Small intestine (tissue), 16 donors: Measurements from ENCODE around the gene ZNF683. TPM values are rescaled to one million over a fixed set of nuclear protein-coding genes. Genes with fewer than 3 reads are reported as not detected.
"Not testable (repeated sequence)": the region's sequence is repeated elsewhere in the genome, so short reads cannot be mapped to it uniquely, and the experiment has no call there.

Source experiments
- DNase-seq, 2 donors: peaks; one replicate each; pipeline versions ENCODE4 v3.0.0 to v3.0.0-alpha.2; 2013
- FAIRE-seq: peaks from 2 replicates; lab custom pipeline; 2012; peaks lifted over from hg19 to GRCh38; lab: Jason Lieb, UNC
- H3K27ac ChIP-seq, 3 donors: one replicate each; pipeline ENCODE4 v1.5.1; 2013; ENCODE audit warnings: low read length in 2 of 3, mild to moderate bottlenecking in 2 of 3, control low read depth in 1 of 3, inconsistent platforms in 1 of 3, low read depth in 1 of 3, moderate library complexity in 1 of 3
- H3K27me3 ChIP-seq, 3 donors: one replicate each; pipeline ENCODE4 v1.6.1; 2013; ENCODE audit warnings: low read length in 3 of 3, inconsistent platforms in 1 of 3; ENCODE audit not compliant: control insufficient read depth in 3 of 3, insufficient read depth in 3 of 3
- H3K36me3 ChIP-seq, 3 donors: one replicate each; pipeline ENCODE4 v1.6.1; 2013; ENCODE audit warnings: low read length in 3 of 3, inconsistent platforms in 1 of 3, low read depth in 1 of 3, mild to moderate bottlenecking in 1 of 3, moderate library complexity in 1 of 3; ENCODE audit not compliant: control insufficient read depth in 3 of 3, insufficient read depth in 2 of 3
- H3K4me1 ChIP-seq, 3 donors: one replicate each; pipeline ENCODE4 v1.6.1; 2013; ENCODE audit warnings: low read length in 2 of 3, inconsistent platforms in 1 of 3, low read depth in 1 of 3, mild to moderate bottlenecking in 1 of 3, moderate library complexity in 1 of 3; ENCODE audit not compliant: control insufficient read depth in 3 of 3, insufficient read depth in 2 of 3
- H3K4me3 ChIP-seq, 3 donors: one replicate each; pipeline ENCODE4 v1.5.1; 2013; ENCODE audit warnings: low read length in 3 of 3, control low read depth in 1 of 3, inconsistent platforms in 1 of 3, low read depth in 1 of 3, mild to moderate bottlenecking in 1 of 3, moderate library complexity in 1 of 3
- H3K9me3 ChIP-seq, 2 donors: one replicate each; pipeline ENCODE4 v1.6.1; 2013; ENCODE audit warnings: low read depth in 1 of 2, low read length in 1 of 2; ENCODE audit not compliant: control insufficient read depth in 2 of 2, insufficient read depth in 1 of 2
- WGBS, 3 donors: extraction: QIAGEN DNeasy Blood & Tissue Kit; methylation state at CpG; one replicate each; pipeline ENCODE4 v1.1.7; 2013; 5-methylcytosine and 5-hydroxymethylcytosine counted together
- long read RNA-seq, 10 donors: transcript quantifications; one replicate each; lab custom pipeline, GENCODE V29; 2026
- polyA plus RNA-seq, 4 donors: library from polyadenylated mRNA; stranded (reverse) in 3 of 4; unstranded in 1 of 4; fragments of 200-250 nt in 3 of 4; fragments of 120-200 nt in 1 of 4; gene quantifications; one replicate each; pipeline versions ENCODE4 v1.2.1 to v1.2.3, GENCODE V29; 2013
- donor health status: healthy with polysubstance abuse.
- donor health status: control.
- donor health status: control.
- donor health status: Bipolar disorder and iron deficiency.
- donor health status: healthy.

Gene ZNF683
- polyA plus RNA-seq: under 1 TPM in 2 of 4 donors, not detected in 2; 0.07 to 0.13 TPM
- long read RNA-seq, donor 1: 0 reads
- long read RNA-seq, donor 2: 0 reads
- long read RNA-seq, donor 3: 0 reads
- long read RNA-seq, donor 4: 0 reads
- long read RNA-seq, donor 5: 0 reads
- long read RNA-seq, donor 6: 0 reads
- long read RNA-seq, donor 7: 0 reads
- long read RNA-seq, donor 8: 0 reads
- long read RNA-seq, donor 9: 0 reads
- long read RNA-seq, donor 10: 0 reads

- peak within 1 kb of the TSS in 1 of 3 donors; percentile 51 for H3K27ac ChIP-seq
- 73 to 76% (median 75%) methylated on average over 3 of the region's 3 CpGs for WGBS, 3 donors
These were observed at the start of gene ZNF683 for GRCh38 chr1:26372611-26373010. ZNF683 (minus strand) TSS chr1:26372750; CDS start chr1:26368571, 4,179 bp downstream.

GRCh38 chr1:26419494-26419893 is 46.9 kb upstream of the ZNF683 start:
- 22 to 65% (median 42%) methylated on average over 2 of the region's 2 CpGs for WGBS, 3 donors
- no peak for DNase-seq
- H3K27me3 ChIP-seq: peaks cover 0 to 31% (median 3%) of the 10 kb centered on the region in 3 donors
- H3K27ac ChIP-seq: no peak overlapping the region
- H3K4me1 ChIP-seq: no peaks in the 10 kb centered on the region
- H3K4me3 ChIP-seq: no peak overlapping the region
- FAIRE-seq: no peak
- H3K9me3 ChIP-seq: no peaks in the 10 kb centered on the region
- H3K36me3 ChIP-seq: no peaks in the 10 kb centered on the region

More at GRCh38 chr1:26372611-26373010, at the start of gene ZNF683:
- not testable (repeated sequence) for H3K4me3 ChIP-seq, FAIRE-seq, H3K4me1 ChIP-seq, DNase-seq, H3K36me3 ChIP-seq, H3K9me3 ChIP-seq
- H3K27me3 ChIP-seq: peaks cover 0 to 12% (median 0%) of the 10 kb centered on the region in 3 donors

DNA sequence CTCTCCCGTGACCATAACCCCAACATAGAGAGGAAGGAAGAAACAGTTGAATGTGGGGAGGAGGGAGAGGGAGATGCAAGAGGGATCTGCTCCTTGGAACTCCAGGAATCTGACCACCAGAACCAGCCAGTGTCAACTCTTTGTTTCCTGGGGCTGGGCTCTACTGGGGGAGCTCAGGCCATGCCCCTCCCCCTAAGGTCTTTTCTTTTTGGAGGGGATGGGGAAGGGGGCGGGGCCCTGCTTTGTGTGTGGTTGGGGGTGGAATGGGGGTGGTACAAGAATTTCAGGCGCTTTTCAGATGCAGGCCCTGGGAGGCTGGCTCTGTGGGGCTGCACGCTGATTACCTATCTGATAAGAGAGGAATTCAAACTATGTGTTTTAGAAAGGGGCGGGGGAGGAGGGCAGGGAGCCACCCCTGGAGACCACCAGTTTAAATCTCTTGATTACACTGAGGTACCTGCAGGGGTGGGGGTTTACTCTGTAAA is 46.4 kb upstream of the ZNF683 start:
- Histone ChIP-seq H3K27ac (no peak overlapping the region), H3K36me3 (no peaks in the 10 kb centered on the region), H3K4me1 (no peaks in the 10 kb centered on the region), H3K4me3 (no peak overlapping the region), H3K27me3 (peaks cover 0 to 37% (median 3%) of the 10 kb centered on the region in 3 donors), H3K9me3 (no peaks in the 10 kb centered on the region)
- no peak for DNase-seq
- FAIRE-seq: no peak
- WGBS, 3 donors: 35 to 46% (median 40%) methylated on average over 4 to 5 of the region's 5 CpGs

DNA sequence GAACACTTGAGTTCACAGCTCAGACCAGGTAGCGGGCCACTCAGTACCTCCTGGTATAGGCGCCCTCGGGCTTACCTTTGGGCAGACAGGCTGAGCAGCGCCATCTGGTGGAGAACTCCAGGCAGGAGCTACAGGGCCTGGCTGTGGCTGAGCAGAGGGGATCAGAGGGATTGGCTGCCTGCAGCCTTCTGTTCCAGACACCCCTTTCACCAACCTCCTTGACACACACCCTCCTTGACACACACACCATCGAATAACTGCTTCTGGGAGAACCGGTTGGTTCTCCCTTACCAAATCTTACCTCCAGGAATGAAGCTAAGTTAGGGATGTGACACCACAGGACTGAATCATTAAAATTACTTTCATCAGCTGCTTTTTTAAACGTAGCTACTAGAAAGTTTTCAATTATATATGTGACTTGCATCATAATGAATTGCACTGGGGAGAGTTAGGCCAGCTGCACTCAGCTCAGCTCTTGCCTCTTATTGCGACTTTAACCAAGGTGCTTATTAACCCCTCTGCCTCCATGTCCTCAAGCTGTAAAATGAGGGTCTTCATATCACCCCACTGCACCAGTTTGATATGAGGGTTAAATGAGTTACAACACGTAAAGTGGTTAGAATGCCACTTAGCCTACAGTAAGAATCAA is 44.7 kb upstream of the ZNF683 start:
- 20 to 24% (median 23%) methylated on average over 9 of the region's 9 CpGs for WGBS, 3 donors
- no peak for FAIRE-seq
- no peaks in the 10 kb centered on the region for H3K4me1 ChIP-seq
- no peak overlapping the region for H3K4me3 ChIP-seq
- H3K36me3 ChIP-seq: no peaks in the 10 kb centered on the region
- H3K27ac ChIP-seq: no peak overlapping the region
- peaks cover 0 to 48% (median 12%) of the 10 kb centered on the region in 3 donors for H3K27me3 ChIP-seq
- H3K9me3 ChIP-seq: no peaks in the 10 kb centered on the region
- peak; percentile 73 to 82 for DNase-seq

- DNase-seq (no peak), FAIRE-seq (no peak)
- H3K36me3 ChIP-seq: no peaks in the 10 kb centered on the region
- 4 to 10% (median 10%) methylated on average over 1 of the region's 1 CpG for WGBS, 3 donors
- H3K4me3 ChIP-seq: no peak overlapping the region
- no peaks in the 10 kb centered on the region for H3K4me1 ChIP-seq
- H3K27me3 ChIP-seq: peaks cover 4 to 76% (median 35%) of the 10 kb centered on the region in 3 donors
- H3K27ac ChIP-seq: no peak overlapping the region
- no peaks in the 10 kb centered on the region for H3K9me3 ChIP-seq
These were observed 40.5 kb upstream of the ZNF683 start for GRCh38 chr1:26413031-26413430.

DNA sequence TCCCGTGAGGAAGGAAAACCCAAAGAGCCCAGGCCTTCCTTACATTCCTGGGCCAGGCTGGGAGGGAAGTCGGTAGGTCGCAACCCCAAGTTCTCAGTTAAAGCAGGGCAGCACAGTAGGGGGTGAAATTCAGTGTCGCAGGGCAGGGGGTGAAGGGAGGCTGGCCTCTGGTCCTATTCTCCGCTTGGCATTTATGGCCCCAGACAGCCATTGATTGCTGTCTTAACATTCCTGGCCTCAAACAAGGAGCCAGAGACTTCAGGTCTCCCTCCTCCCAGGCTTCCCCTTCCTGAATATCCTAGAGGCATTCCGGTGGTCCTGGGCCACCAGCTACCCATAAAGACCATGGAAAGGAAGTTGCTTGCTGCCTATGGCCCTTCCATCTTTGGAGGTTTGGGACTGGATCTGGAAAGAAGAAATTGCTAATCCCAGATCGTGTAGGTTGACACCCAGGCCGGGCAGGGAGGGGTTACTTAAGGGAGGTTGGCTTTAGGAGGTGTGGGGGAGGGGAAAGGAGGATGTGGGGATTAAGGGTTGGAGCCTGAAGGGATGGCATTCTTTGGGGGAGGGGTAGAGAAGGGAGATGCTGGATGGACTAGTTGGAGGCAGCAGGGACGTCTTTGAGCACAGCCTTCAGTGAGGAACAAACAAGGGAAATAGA is 39.8 kb upstream of the ZNF683 start:
- H3K27me3 ChIP-seq: peaks cover 4 to 76% (median 35%) of the 10 kb centered on the region in 3 donors
- DNase-seq: no peak

DNA sequence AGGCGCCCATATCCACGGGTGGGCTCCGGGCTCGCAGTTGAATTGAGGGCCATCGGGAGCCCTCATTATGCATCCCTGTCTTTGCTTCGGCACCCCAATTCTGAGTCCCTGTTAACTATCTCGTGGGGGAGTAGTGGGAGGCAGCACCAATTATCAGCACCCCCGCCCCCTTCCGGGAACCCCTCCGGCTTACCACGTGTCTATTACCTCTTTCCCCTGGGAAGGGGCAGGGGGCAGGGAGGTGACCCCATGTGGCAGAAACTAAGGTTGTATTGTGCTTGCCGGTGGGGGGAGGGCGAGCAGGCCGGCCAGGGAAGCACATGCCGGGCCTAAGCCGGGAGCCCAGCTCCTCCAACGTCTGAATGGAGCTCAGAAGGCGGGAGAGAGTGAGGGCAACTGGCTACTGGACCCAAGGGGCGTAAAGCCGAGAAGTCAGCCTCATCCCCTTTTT is 39.1 kb upstream of the ZNF683 start:
- Histone ChIP-seq H3K27me3 (peaks cover 4 to 75% (median 35%) of the 10 kb centered on the region in 3 donors), H3K36me3 (no peaks in the 10 kb centered on the region), H3K27ac (no peak overlapping the region), H3K9me3 (no peaks in the 10 kb centered on the region), H3K4me3 (no peak overlapping the region), H3K4me1 (no peaks in the 10 kb centered on the region)
- DNase-seq: no peak
- FAIRE-seq: no peak
- 11 to 19% (median 13%) methylated on average over 20 of the region's 20 CpGs for WGBS, 3 donors

More for the DNA sequence above, 39.8 kb upstream of the ZNF683 start:
- FAIRE-seq: no peak
- WGBS, 3 donors: 17 to 27% (median 22%) methylated on average over 9 of the region's 9 CpGs
- no peaks in the 10 kb centered on the region for H3K36me3 ChIP-seq
- H3K27ac ChIP-seq: no peak overlapping the region
- H3K9me3 ChIP-seq: no peaks in the 10 kb centered on the region
- no peak overlapping the region for H3K4me3 ChIP-seq
- H3K4me1 ChIP-seq: no peaks in the 10 kb centered on the region
